ENCODE results near the gene ZFPM1. TPM values are rescaled to one million over a fixed set of nuclear protein-coding genes. Genes with fewer than 3 reads are reported as not detected.

Gene ZFPM1
- total and polyA plus RNA-seq, 7 donors = 0.43 to 2.9 (median 2.3) TPM

DNA sequence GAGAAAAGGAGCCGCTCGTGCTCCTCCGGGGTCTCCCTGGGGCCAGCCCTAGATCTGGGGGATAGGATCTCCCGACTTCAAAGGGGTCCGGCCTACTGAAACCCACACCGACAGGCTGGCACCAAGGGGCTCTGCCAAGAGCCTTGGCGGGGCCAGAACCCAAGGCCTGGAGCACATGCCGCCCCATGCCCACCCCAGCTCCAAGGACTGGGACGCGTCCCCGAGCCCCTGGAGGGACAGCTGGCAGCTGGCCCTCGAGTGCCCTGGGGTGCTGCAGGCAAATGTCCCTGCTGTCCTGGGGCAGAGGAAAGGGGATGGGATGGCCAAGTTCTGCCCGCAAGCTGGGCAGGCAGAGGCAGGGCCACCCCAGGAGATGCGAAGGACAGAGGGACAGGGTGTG is 31.8 kb upstream of the ZFPM1 start:
- TF ChIP-seq, protein P1, sequence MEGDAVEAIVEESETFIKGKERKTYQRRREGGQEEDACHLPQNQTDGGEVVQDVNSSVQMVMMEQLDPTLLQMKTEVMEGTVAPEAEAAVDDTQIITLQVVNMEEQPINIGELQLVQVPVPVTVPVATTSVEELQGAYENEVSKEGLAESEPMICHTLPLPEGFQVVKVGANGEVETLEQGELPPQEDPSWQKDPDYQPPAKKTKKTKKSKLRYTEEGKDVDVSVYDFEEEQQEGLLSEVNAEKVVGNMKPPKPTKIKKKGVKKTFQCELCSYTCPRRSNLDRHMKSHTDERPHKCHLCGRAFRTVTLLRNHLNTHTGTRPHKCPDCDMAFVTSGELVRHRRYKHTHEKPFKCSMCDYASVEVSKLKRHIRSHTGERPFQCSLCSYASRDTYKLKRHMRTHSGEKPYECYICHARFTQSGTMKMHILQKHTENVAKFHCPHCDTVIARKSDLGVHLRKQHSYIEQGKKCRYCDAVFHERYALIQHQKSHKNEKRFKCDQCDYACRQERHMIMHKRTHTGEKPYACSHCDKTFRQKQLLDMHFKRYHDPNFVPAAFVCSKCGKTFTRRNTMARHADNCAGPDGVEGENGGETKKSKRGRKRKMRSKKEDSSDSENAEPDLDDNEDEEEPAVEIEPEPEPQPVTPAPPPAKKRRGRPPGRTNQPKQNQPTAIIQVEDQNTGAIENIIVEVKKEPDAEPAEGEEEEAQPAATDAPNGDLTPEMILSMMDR (IDR thresholded peaks at IDR 0.05) = no peak
- H3K9me3 ChIP-seq = no peaks in the 10 kb centered on the region
- H3K36me3 ChIP-seq (ENCODE audit: insufficient read depth in 1 of 2, low read depth in 1 of 2) = no peaks in the 10 kb centered on the region
- H3K27ac ChIP-seq = no peak overlapping the region
- intact Hi-C loops (cut with DNase I) = no loop called here
- H3K4me1 ChIP-seq = no peaks in the 10 kb centered on the region
- H3K27me3 ChIP-seq (ENCODE audit: insufficient read depth in 3 of 3, low read length in 2 of 3) = no peaks in the 10 kb centered on the region
- ATAC-seq = no peak
- 77 to 85% (median 82%) methylated on average over 13 to 14 of the region's 14 CpGs for WGBS, 3 donors
- DNase-seq = no peak
- H3K4me3 ChIP-seq = no peak overlapping the region

DNA sequence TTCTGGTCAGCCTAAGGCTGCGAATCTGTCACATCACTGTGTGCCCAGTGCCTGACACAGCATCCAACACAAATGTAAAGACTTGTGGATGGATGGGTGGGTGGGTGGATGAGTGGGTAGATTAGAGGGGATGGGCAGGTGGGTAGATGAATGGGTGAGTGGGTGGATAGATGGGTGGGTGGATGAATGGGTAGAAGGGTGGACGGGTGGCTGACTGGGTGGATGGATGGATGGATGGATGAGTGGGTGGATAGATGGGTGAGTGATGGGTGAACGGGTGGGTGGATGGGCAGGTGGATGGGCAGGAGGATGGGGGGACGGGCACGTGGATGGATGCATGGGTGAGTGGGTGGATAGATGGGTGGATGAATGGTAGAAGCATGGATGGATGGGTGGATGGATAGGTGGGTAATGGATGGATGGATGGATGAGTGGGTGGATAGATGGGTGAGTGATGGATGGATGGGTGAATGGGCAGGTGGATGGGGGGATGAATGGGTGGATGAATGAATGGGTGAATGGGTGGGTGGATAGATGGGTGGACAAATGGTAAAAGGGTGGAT is 31.1 kb upstream of the ZFPM1 start:
- TF ChIP-seq, protein P1 (IDR thresholded peaks at IDR 0.05) = no peak
- Histone ChIP-seq H3K27me3 (ENCODE audit: insufficient read depth in 3 of 3, low read length in 2 of 3) (no peaks in the 10 kb centered on the region), H3K4me3 (no peak overlapping the region), H3K4me1 (no peaks in the 10 kb centered on the region), H3K36me3 (ENCODE audit: insufficient read depth in 1 of 2, low read depth in 1 of 2) (no peaks in the 10 kb centered on the region), H3K27ac (no peak overlapping the region), H3K9me3 (no peaks in the 10 kb centered on the region)
- intact Hi-C loops (cut with DNase I) = no loop called here
- 52 to 60% (median 54%) methylated on average over 5 of the region's 5 CpGs for WGBS, 3 donors
- no peak for DNase-seq
- no peak for ATAC-seq

DNA sequence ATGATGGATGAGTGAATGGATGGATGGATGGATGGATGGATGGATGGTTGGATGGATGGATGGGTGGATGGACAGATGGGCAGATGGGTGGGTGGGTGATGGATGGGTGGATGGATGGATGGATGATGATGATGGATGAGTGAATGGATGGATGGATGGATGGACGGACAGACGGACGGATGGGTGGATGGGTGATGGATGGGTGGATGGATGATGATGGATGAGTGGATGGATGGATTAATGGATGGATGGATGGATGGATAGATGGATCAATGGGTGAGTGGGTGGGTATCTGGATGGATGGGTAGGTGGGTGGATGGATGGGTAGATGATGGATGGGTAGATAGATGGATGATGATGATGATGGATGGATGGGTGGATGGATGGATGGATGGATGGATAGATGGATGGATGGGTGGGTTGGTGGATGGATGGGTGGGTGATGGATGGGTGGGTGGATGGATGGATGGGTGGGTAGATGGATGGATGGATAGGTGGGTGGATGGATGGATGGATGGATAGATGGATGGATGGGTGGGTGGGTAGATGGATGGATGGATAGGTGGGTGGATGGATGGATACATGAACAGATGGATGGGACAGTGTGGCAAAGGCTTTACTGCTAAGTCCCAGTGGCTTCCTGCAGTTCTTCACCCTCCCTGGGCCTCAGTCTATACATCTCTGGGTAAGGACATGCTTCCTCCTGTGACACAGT is 30.2 kb upstream of the ZFPM1 start:
- Histone ChIP-seq H3K4me1 (no peaks in the 10 kb centered on the region), H3K9me3 (no peaks in the 10 kb centered on the region), H3K36me3 (ENCODE audit: insufficient read depth in 1 of 2, low read depth in 1 of 2) (no peaks in the 10 kb centered on the region), H3K27ac (no peak overlapping the region), H3K4me3 (no peak overlapping the region), H3K27me3 (ENCODE audit: insufficient read depth in 3 of 3, low read length in 2 of 3) (no peaks in the 10 kb centered on the region)
- TF ChIP-seq, protein P1 (IDR thresholded peaks at IDR 0.05) = no peak
- intact Hi-C loops (cut with DNase I) = no loop called here
- 52 to 58% (median 54%) methylated on average over 3 of the region's 3 CpGs for WGBS, 3 donors
- ATAC-seq (no peak), DNase-seq (no peak)

DNA sequence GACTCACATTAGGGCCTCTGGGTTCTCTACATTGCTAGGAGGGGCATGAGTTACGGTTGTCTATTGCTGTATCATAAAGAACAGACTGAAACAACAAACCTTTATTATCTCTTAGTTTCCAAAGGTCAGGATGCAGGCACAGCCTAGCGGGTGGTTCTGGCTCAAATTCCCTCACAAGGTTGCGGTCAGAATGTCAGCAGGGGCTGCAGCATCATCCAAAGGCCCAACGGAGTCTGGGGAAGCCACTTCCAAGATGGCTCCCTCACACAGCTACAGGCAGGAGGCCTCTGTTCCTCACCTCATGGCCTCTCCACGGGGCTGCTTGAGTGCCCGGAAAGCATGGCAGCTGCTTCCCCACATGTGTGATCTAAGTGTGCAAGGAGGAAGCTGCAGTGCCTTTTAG is 29.6 kb upstream of the ZFPM1 start:
- intact Hi-C loops (cut with DNase I) = no loop called here
- TF ChIP-seq, protein P1 (IDR thresholded peaks at IDR 0.05) = no peak
- WGBS, 3 donors = 88% methylated on average over 6 of the region's 6 CpGs

More for the DNA sequence above, 29.6 kb upstream of the ZFPM1 start:
- no peaks in the 10 kb centered on the region for H3K27me3 ChIP-seq (ENCODE audit: insufficient read depth in 3 of 3, low read length in 2 of 3)
- H3K4me1 ChIP-seq = no peaks in the 10 kb centered on the region
- no peak overlapping the region for H3K27ac ChIP-seq
- DNase-seq = no peak
- H3K9me3 ChIP-seq = no peaks in the 10 kb centered on the region
- ATAC-seq = no peak
- H3K36me3 ChIP-seq (ENCODE audit: insufficient read depth in 1 of 2, low read depth in 1 of 2) = no peaks in the 10 kb centered on the region
- H3K4me3 ChIP-seq = no peak overlapping the region
